CD4-positive, alpha-beta T cell (primary cell): Measurements from ENCODE around the gene NABP1. TPM values are rescaled to one million over a fixed set of nuclear protein-coding genes. Genes with fewer than 3 reads are reported as not detected.

Source experiments
- ATAC-seq: fragments of 200-7000 bp; cut with Tn5 transposase; one replicate; pipeline ENCODE4 v1.10.0; 2022; ENCODE audit warnings: mild to moderate bottlenecking; ENCODE audit not compliant: poor library complexity
- CTCF ChIA-PET: fragments of 350-600 bp; sonication (Branson Sonifier 250); formaldehyde crosslinking; loops from one replicate; lab custom pipeline; 2021; ENCODE audit warnings: antibody characterized with exemption, inconsistent platforms; lab: Charles Lee
- POLR2A ChIA-PET: fragments of 350-600 bp; sonication (Branson Sonifier 250); formaldehyde crosslinking; loops from one replicate; lab custom pipeline; 2021; ENCODE audit warnings: antibody characterized with exemption, inconsistent platforms; lab: Charles Lee
- DNase-seq, 14 experiments: peaks; one replicate each; pipeline ENCODE4 v3.0.0-alpha.2; 2013 to 2020; ENCODE audit warnings: mixed read lengths in 2 of 14
- H3K27ac ChIP-seq, 2 donors: one replicate each; pipeline versions ENCODE4 v1.5.1 to v1.7.0; 2013; ENCODE audit warnings: low read length in 2 of 2, low read depth in 1 of 2, mild to moderate bottlenecking in 1 of 2
- H3K27me3 ChIP-seq, 2 experiments: 1 replicate in 1 of 2; 2 replicates in 1 of 2; pipeline versions ENCODE4 v1.6.1 to v1.7.0; 2013; ENCODE audit warnings: low read length in 2 of 2, control low read depth in 1 of 2, mild to moderate bottlenecking in 1 of 2, moderate library complexity in 1 of 2; ENCODE audit not compliant: insufficient read depth in 2 of 2, control insufficient read depth in 1 of 2
- H3K36me3 ChIP-seq: one replicate; pipeline ENCODE4 v1.6.1; 2013; ENCODE audit warnings: low read length, control low read depth; ENCODE audit not compliant: insufficient read depth
- H3K4me1 ChIP-seq: one replicate; pipeline ENCODE4 v1.6.1; 2013; ENCODE audit warnings: low read length, control low read depth; ENCODE audit not compliant: insufficient read depth
- H3K4me3 ChIP-seq: one replicate; pipeline ENCODE4 v1.5.1; 2013; ENCODE audit warnings: mild to moderate bottlenecking, low read length, moderate library complexity
- H3K9me3 ChIP-seq, 2 experiments: 1 replicate in 1 of 2; 2 replicates in 1 of 2; pipeline versions ENCODE4 v1.6.1 to v1.7.0; 2013; ENCODE audit warnings: low read length in 2 of 2, mild to moderate bottlenecking in 2 of 2, control low read depth in 1 of 2, moderate library complexity in 1 of 2; ENCODE audit not compliant: control insufficient read depth in 1 of 2, insufficient read depth in 1 of 2
- H3K27ac Mint-ChIP-seq: one replicate; pipeline ENCODE4 v1.8.0; 2020; ENCODE audit warnings: mixed read lengths
- H3K27me3 Mint-ChIP-seq: one replicate; pipeline ENCODE4 v1.8.0; 2021; ENCODE audit warnings: mixed read lengths
- H3K36me3 Mint-ChIP-seq: one replicate; pipeline ENCODE4 v1.8.0; 2021; ENCODE audit warnings: low read depth, mixed read lengths
- H3K4me1 Mint-ChIP-seq: one replicate; pipeline ENCODE4 v1.8.0; 2021; ENCODE audit warnings: low read depth, mixed read lengths
- H3K4me3 Mint-ChIP-seq: one replicate; pipeline ENCODE4 v1.8.0; 2020; ENCODE audit warnings: mild to moderate bottlenecking, mixed read lengths
- H3K9me3 Mint-ChIP-seq: one replicate; pipeline ENCODE4 v1.8.0; 2020; ENCODE audit warnings: mixed read lengths
- intact Hi-C, 2 experiments: fragments of 100-400 bp; cut with DNase I in 1 of 2; cut with micrococcal nuclease in 1 of 2; formaldehyde crosslinking; loops; one replicate each; pipeline versions ENCODE4 v1.15.1 to v1.9.0; 2023 to 2025; cut with DNase I, micrococcal nuclease
- total RNA-seq, 174 experiments: library from RNA in 2 of 174; stranded (reverse) in 2 of 174; gene quantifications; one replicate each; pipeline ENCODE4 v1.2.3 and lab custom pipeline; 2021 to 2026
- TF ChIP-seq, protein P1 (sequence below): fragments of 200-600 bp; IDR thresholded peaks from one replicate; pipeline ENCODE4 v1.8.0; 2022; ENCODE audit warnings: antibody characterized with exemption, mild to moderate bottlenecking

Gene NABP1
- total RNA-seq, 2 experiments from 2014 or later = 32.0 to 32.9 TPM

DNA sequence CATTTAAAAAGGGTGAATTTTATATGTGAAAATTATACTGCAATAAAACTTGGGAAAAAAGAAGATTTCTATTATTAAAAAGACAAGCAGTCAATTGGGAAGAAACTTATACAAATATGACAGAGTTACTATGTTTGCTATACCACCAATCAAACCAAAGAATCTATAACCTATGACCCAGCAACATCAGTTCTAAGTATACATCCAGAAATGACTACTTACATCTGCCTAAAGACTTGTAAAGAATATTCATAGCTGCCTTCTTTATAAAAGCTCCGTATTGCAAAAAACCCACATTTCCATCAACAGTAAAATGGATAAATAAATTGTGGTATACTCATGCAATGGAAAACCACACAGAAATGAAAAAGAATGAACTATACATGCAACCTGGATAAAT, 32.9 kb upstream of the NABP1 start:
- Mint-ChIP-seq H3K4me1 (peaks cover 22% of the 10 kb centered on the region), H3K9me3 (no peaks in the 10 kb centered on the region), H3K27ac (no peak overlapping the region), H3K4me3 (no peak overlapping the region), H3K27me3 (no peaks in the 10 kb centered on the region), H3K36me3 (no peaks in the 10 kb centered on the region)
- no peak for ATAC-seq
- intact Hi-C loops = no loop called here
- no peak overlapping the region for H3K4me3 ChIP-seq
- peaks cover 3% of the 10 kb centered on the region for H3K4me1 ChIP-seq
- POLR2A ChIA-PET = interaction anchor here (1.0 to 1.5 kb wide), 3 partner anchors 27 to 33 kb away, joined by 6 to 7 read pairs (median 6); partner anchors contain the start of gene NABP1
- H3K36me3 ChIP-seq = no peaks in the 10 kb centered on the region
- CTCF ChIA-PET = no interaction called here
- H3K9me3 ChIP-seq = no peaks in the 10 kb centered on the region
- TF ChIP-seq, protein P1, sequence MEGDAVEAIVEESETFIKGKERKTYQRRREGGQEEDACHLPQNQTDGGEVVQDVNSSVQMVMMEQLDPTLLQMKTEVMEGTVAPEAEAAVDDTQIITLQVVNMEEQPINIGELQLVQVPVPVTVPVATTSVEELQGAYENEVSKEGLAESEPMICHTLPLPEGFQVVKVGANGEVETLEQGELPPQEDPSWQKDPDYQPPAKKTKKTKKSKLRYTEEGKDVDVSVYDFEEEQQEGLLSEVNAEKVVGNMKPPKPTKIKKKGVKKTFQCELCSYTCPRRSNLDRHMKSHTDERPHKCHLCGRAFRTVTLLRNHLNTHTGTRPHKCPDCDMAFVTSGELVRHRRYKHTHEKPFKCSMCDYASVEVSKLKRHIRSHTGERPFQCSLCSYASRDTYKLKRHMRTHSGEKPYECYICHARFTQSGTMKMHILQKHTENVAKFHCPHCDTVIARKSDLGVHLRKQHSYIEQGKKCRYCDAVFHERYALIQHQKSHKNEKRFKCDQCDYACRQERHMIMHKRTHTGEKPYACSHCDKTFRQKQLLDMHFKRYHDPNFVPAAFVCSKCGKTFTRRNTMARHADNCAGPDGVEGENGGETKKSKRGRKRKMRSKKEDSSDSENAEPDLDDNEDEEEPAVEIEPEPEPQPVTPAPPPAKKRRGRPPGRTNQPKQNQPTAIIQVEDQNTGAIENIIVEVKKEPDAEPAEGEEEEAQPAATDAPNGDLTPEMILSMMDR = no peak
- no peaks in the 10 kb centered on the region for H3K27me3 ChIP-seq
- no peak overlapping the region for H3K27ac ChIP-seq
- DNase-seq = no peak

DNA sequence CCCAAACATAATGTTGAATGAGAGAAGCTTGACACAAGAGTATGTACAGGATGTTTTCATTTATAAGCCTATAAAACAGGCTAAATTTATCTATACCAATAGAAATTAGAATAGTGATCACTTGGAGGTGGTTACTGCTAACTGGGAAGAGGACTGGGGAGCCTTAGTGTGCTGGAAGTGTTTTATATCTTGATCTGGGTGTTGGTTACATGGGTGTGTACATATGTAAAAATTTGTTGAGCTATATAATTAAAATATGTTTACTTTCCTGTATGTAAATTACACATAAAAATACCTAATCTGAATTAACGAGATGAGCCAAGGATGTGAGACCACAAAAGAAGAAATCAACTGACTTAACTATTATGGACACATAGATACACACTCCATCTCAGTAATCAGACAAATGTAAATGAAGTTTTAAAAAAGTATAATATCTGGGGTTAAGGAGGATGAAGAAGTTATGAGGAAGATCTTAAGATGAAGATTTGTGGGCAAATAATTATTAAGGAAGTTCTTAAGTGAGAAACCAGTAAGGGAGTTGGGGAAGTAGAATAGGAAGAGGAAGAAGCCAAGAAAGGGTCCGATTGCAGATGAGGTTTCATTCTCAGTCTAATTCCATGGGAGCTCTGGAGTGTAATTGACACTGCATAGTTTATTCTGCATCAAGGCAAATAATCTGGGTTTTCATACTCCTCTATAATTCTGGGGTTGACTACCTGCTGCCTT, 32.3 kb upstream of the NABP1 start:
- no peaks in the 10 kb centered on the region for H3K9me3 Mint-ChIP-seq
- intact Hi-C loops = no loop called here
- TF ChIP-seq, protein P1 = no peak
- H3K4me1 Mint-ChIP-seq = peaks cover 19% of the 10 kb centered on the region
- ChIA-PET POLR2A (interaction anchor here (1.0 to 1.5 kb wide), 3 partner anchors 28 to 32 kb away, joined by 6 to 7 read pairs (median 6); partner anchors contain the start of gene NABP1), CTCF (no interaction called here)
- H3K36me3 ChIP-seq = no peaks in the 10 kb centered on the region
- no peak overlapping the region for H3K27ac ChIP-seq
- H3K9me3 ChIP-seq = no peaks in the 10 kb centered on the region
- H3K4me1 ChIP-seq = no peaks in the 10 kb centered on the region
- no peak for ATAC-seq
- H3K27me3 ChIP-seq = no peaks in the 10 kb centered on the region
- H3K36me3 Mint-ChIP-seq = no peaks in the 10 kb centered on the region
- no peaks in the 10 kb centered on the region for H3K27me3 Mint-ChIP-seq
- no peak overlapping the region for H3K4me3 ChIP-seq
- no peak overlapping the region for H3K27ac Mint-ChIP-seq
- H3K4me3 Mint-ChIP-seq = no peak overlapping the region
- no peak for DNase-seq

GRCh38 chr2:191646163-191646902, 31.6 kb upstream of the NABP1 start:
- ATAC-seq = no peak
- Histone ChIP-seq H3K27me3 (no peaks in the 10 kb centered on the region), H3K36me3 (no peaks in the 10 kb centered on the region), H3K4me1 (no peaks in the 10 kb centered on the region), H3K4me3 (no peak overlapping the region), H3K9me3 (no peaks in the 10 kb centered on the region), H3K27ac (no peak overlapping the region)
- intact Hi-C loops = no loop called here
- H3K27me3 Mint-ChIP-seq = no peaks in the 10 kb centered on the region
- no peak overlapping the region for H3K4me3 Mint-ChIP-seq
- TF ChIP-seq, protein P1 = no peak
- H3K4me1 Mint-ChIP-seq = peaks cover 12% of the 10 kb centered on the region
- no peak overlapping the region for H3K27ac Mint-ChIP-seq
- no peak for DNase-seq
- ChIA-PET CTCF (no interaction called here), POLR2A (interaction anchor here (1.0 to 1.5 kb wide), 3 partner anchors 28 to 31 kb away, joined by 6 to 7 read pairs (median 6); partner anchors contain the start of gene NABP1)
- H3K9me3 Mint-ChIP-seq = no peaks in the 10 kb centered on the region
- no peaks in the 10 kb centered on the region for H3K36me3 Mint-ChIP-seq
